Right cardiac atrium (tissue), 5 donors: Measurements from ENCODE around the gene DNASE1. TPM values are rescaled to one million over a fixed set of nuclear protein-coding genes. Genes with fewer than 3 reads are reported as not detected.

Source experiments
- ATAC-seq, 2 donors: fragments of 200-7000 bp; cut with Tn5 transposase; one replicate each; pipeline versions ENCODE4 v1.8.0 to v1.9.1; 2020; ENCODE audit warnings: moderate library complexity in 2 of 2, mild to moderate bottlenecking in 1 of 2
- DNase-seq, 3 donors: peaks; one replicate each; pipeline ENCODE4 v3.0.0-alpha.2; 2020
- H3K27ac ChIP-seq: one replicate; pipeline ENCODE4 v1.5.1; 2013; ENCODE audit warnings: mild to moderate bottlenecking, low read length, control low read depth, moderate library complexity
- H3K27me3 ChIP-seq: one replicate; pipeline ENCODE4 v1.6.1; 2013; ENCODE audit not compliant: control insufficient read depth, insufficient read depth
- H3K4me1 ChIP-seq: one replicate; pipeline ENCODE4 v1.6.1; 2013; ENCODE audit warnings: low read length; ENCODE audit not compliant: control insufficient read depth, insufficient read depth
- H3K4me3 ChIP-seq: one replicate; pipeline ENCODE4 v1.5.1; 2013; ENCODE audit warnings: low read length, control low read depth
- H3K9me3 ChIP-seq: one replicate; pipeline ENCODE4 v1.6.1; 2013; ENCODE audit warnings: low read length; ENCODE audit not compliant: control insufficient read depth
- WGBS: extraction: QIAGEN DNeasy Blood & Tissue Kit; methylation state at CpG from one replicate; pipeline ENCODE4 v1.1.7; 2013; 5-methylcytosine and 5-hydroxymethylcytosine counted together
- intact Hi-C, 4 donors: fragments of 100-400 bp; cut with DNase I; formaldehyde crosslinking; loops; one replicate each; pipeline versions ENCODE4 v1.11.0 to v1.14.0; 2022 to 2023
- polyA plus RNA-seq: library from polyadenylated mRNA; stranded (reverse); fragments of 200-250 nt; gene quantifications from one replicate; pipeline ENCODE4 v1.2.3, GENCODE V29; 2013
- total RNA-seq, 4 donors: library from RNA; stranded (reverse); fragmentation: NEBNext Ultra II Directional; extraction: Animal tissue kit (Norgen Biotek cat#: 25700); gene quantifications; one replicate each; pipeline ENCODE4 v1.2.1, GENCODE V29; 2021
- donor health status: healthy with polysubstance abuse.
- donor health status: DM: no; HTN: yes; CAD: no.
- donor health status: DM: no; HTN: no; CAD: no.
- donor health status: DM: no; HTN: yes; CAD: no; lungs with severe emphysema.
- donor health status: DM: yes; HTN: yes; CAD: no.

DNASE1 gene
- total and polyA plus RNA-seq, 5 donors, result 3.4 to 10.7 (median 7.2) TPM

DNA sequence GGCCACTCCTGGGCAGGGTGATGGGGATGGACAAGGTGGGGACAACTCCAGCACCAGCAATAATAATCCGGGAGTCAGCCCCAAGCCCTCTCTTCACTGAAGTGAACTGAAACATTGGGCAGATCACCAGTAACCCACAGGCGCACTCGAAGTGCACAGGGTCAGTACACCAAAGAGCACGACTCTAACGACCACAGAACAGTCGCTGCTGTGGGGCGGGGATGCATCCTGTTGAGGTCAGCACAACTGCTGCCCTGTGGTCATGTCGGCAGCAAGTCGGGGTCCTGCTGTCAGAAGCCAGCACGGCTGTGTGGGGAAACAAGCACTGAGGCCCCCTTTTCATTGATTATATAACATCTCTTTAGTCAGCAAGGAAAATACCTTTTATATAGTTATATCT, 14.6 kb downstream of the DNASE1 start:
- intact Hi-C loops, result no loop called here
- Histone ChIP-seq H3K9me3 (no peaks in the 10 kb centered on the region), H3K27ac (no peak overlapping the region), H3K4me1 (no peaks in the 10 kb centered on the region), H3K4me3 (no peak overlapping the region), H3K27me3 (no peaks in the 10 kb centered on the region)
- DNase-seq, result peak in 1 of 3 donors; percentile 11
- ATAC-seq, result no peak
- WGBS, result 85% methylated on average over 10 of the region's 10 CpGs

DNA sequence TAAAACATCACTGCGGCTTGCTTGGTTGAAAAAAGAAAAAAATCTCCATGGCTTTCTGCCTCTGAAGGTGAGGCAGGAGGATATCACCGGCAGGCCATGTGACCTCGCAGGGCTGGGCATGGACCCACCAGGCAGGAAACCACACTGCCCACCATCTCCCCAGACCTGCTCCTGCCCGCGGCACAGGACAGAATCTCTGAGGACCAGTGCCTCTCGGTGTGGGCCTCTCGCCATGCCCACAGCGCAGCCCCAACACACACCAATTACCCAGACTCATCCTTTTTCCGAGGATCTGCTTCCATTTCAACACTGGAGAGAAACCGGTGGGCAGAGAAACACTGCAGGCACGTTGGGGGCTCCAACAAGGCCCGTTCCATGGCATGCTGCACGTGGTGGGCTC, 16.2 kb downstream of the DNASE1 start:
- H3K27me3 ChIP-seq, result no peaks in the 10 kb centered on the region
- no peak overlapping the region for H3K4me3 ChIP-seq
- no peak for ATAC-seq
- H3K4me1 ChIP-seq, result no peaks in the 10 kb centered on the region
- intact Hi-C loops, result no loop called here
- DNase-seq, result peak in 1 of 3 donors; percentile 23
- no peaks in the 10 kb centered on the region for H3K9me3 ChIP-seq
- WGBS, result 92% methylated on average over 13 of the region's 13 CpGs
- no peak overlapping the region for H3K27ac ChIP-seq

GRCh38 chr16:3671424-3671823, 16.9 kb downstream of the DNASE1 start:
- peak in 1 of 3 donors; percentile 28 for DNase-seq
- Histone ChIP-seq H3K4me1 (no peaks in the 10 kb centered on the region), H3K4me3 (no peak overlapping the region), H3K9me3 (no peaks in the 10 kb centered on the region), H3K27me3 (no peaks in the 10 kb centered on the region), H3K27ac (no peak overlapping the region)
- WGBS, result 92% methylated on average over 11 of the region's 11 CpGs
- intact Hi-C loops, result no loop called here
- peak in 1 of 2 donors; percentile 8 for ATAC-seq

DNA sequence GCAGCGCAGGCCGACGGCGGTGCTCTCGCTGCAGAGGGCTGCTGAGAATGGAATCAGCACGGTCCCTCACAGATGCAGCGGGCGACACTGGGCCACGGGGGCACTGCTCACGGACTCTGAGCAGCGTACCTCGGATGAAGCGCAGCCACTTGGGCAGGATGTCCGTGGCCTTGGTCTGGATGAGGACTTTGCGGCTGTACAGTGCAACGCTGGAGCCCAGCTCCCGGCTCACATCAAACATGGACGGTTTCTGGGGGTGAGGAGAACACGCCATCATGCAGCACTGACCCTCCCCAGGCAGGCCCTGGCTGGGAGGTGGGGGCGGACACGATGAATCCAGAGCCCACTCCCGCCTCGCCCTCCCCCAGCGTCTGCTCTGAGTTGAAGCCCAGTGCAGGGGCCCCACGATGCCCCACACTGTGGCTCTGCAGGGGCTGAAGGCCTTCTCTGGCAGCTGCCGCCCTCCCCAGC, 18.1 kb downstream of the DNASE1 start:
- no peaks in the 10 kb centered on the region for H3K4me1 ChIP-seq
- ATAC-seq, result no peak
- H3K27me3 ChIP-seq, result no peaks in the 10 kb centered on the region
- intact Hi-C loops, result no loop called here
- H3K4me3 ChIP-seq, result no peak overlapping the region
- no peaks in the 10 kb centered on the region for H3K9me3 ChIP-seq
- peak in 1 of 3 donors; percentile 17 for DNase-seq
- WGBS, result 95% methylated on average over 26 of the region's 26 CpGs
- H3K27ac ChIP-seq, result no peak overlapping the region

DNA sequence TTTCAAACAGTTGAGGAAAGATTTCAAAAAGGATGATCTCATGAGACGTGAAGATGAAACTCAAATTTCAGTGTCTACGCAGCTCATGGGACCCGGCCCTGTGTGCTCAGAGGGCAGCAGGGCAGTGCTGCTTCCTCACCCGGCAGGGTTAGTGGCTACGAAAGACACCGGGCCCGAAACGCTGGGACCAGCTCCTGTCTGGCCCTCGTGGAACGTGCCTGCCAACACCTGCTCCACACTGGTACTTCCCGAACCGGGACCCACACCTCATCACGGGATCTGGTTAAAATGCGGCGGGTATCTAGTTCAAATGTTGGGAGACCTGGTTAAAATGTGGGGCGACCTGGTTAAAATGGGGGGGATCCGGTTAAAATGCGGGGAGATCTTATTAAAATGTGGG, 18.7 kb downstream of the DNASE1 start:
- Histone ChIP-seq H3K9me3 (no peaks in the 10 kb centered on the region), H3K27me3 (no peaks in the 10 kb centered on the region), H3K4me1 (no peaks in the 10 kb centered on the region), H3K27ac (no peak overlapping the region), H3K4me3 (no peak overlapping the region)
- intact Hi-C loops, result no loop called here
- DNase-seq, result peak in 1 of 3 donors; percentile 4
- ATAC-seq, result no peak
- WGBS, result 94% methylated on average over 18 of the region's 18 CpGs

- no peaks in the 10 kb centered on the region for H3K4me1 ChIP-seq
- no peak overlapping the region for H3K4me3 ChIP-seq
- no peaks in the 10 kb centered on the region for H3K9me3 ChIP-seq
- ATAC-seq (no peak), DNase-seq (peak in 1 of 3 donors; percentile 18)
- no peak overlapping the region for H3K27ac ChIP-seq
- intact Hi-C loops, result no loop called here
- WGBS, result 94% methylated on average over 13 of the region's 13 CpGs
- no peaks in the 10 kb centered on the region for H3K27me3 ChIP-seq
These were observed 19.3 kb downstream of the DNASE1 start for GRCh38 chr16:3673676-3674377.

DNA sequence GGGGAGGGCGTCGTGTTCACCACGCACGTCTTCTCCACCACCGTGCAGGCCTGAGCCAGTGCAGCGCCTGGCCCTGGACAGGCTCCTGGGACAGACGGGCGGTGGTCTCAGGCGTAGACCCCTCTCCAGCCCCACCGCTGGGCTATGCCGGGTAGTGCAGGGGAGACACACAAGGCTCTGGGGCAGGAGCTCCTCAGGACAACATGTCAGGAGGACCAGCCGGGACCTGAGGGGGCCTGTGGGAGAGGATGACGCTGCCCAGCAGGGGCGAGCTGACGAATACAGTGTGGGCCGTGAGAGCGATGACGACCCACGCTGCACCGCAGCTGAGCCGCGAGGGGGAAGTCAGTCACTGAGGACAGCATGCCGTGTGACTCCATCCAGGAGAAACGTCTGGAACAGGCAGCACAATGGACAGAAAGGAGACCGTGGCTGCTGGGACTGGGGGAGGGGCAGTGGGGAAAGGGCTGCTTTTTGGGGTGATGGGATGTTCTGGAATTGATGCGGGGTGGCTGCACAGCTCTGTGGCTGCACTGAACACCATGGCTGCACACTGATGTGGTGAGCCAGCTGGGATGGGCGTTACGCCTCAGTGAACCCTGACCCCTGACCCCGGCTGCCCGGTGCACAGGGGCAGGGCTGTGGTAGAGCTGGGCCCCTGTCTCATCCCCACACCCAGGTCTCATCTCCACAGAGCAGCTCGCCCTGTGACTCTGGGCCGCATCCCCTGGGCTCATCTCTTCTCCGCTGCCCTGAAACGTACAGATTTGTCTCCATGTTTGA, 20.2 kb downstream of the DNASE1 start:
- no peak overlapping the region for H3K27ac ChIP-seq
- H3K9me3 ChIP-seq, result no peaks in the 10 kb centered on the region
- no peaks in the 10 kb centered on the region for H3K4me1 ChIP-seq
- ATAC-seq, result no peak
- 92% methylated on average over 34 of the region's 34 CpGs for WGBS
- no peak overlapping the region for H3K4me3 ChIP-seq
- H3K27me3 ChIP-seq, result no peaks in the 10 kb centered on the region
- intact Hi-C loops, result no loop called here
- peak in 1 of 3 donors; percentile 42 for DNase-seq

- Histone ChIP-seq H3K27ac (no peak overlapping the region), H3K4me3 (no peak overlapping the region), H3K27me3 (no peaks in the 10 kb centered on the region), H3K4me1 (no peaks in the 10 kb centered on the region), H3K9me3 (no peaks in the 10 kb centered on the region)
- DNase-seq (peak in 1 of 3 donors; percentile 52), ATAC-seq (peak in 1 of 2 donors; percentile 20)
- 81% methylated on average over 24 of the region's 24 CpGs for WGBS
- intact Hi-C loops, result no loop called here
These were observed 21.2 kb downstream of the DNASE1 start for GRCh38 chr16:3675601-3676130.

- intact Hi-C loops, result no loop called here
- ATAC-seq, result no peak
- Histone ChIP-seq H3K27me3 (no peaks in the 10 kb centered on the region), H3K4me1 (no peaks in the 10 kb centered on the region), H3K4me3 (no peak overlapping the region), H3K27ac (no peak overlapping the region), H3K9me3 (no peaks in the 10 kb centered on the region)
- DNase-seq, result no peak
- 95% methylated on average over 11 of the region's 11 CpGs for WGBS
These were observed 23.5 kb downstream of the DNASE1 start for GRCh38 chr16:3677994-3678393.

- H3K4me3 ChIP-seq, result no peak overlapping the region
- intact Hi-C loops, result loop anchor here in 1 of 4 donors (10.0 kb wide), 1 partner anchor 74 kb away; no protein-coding TSS in a partner anchor
- DNase-seq (peak in 1 of 3 donors; percentile 64), ATAC-seq (peak; percentile 52 to 67)
- 62% methylated on average over 3 of the region's 3 CpGs for WGBS
- H3K27me3 ChIP-seq, result no peaks in the 10 kb centered on the region
- no peak overlapping the region for H3K27ac ChIP-seq
- H3K9me3 ChIP-seq, result no peaks in the 10 kb centered on the region
- H3K4me1 ChIP-seq, result no peaks in the 10 kb centered on the region
These were observed 26.7 kb downstream of the DNASE1 start for GRCh38 chr16:3681206-3681605.

- no peak for ATAC-seq
- 86% methylated on average over 7 of the region's 7 CpGs for WGBS
- intact Hi-C loops, result loop anchor here in 1 of 4 donors (10.0 kb wide), 1 partner anchor 68 kb away; no protein-coding TSS in a partner anchor
These were observed 32.5 kb downstream of the DNASE1 start for GRCh38 chr16:3687021-3687420.

More at GRCh38 chr16:3687021-3687420, 32.5 kb downstream of the DNASE1 start:
- DNase-seq, result no peak
- H3K27ac ChIP-seq, result no peak overlapping the region
- H3K27me3 ChIP-seq, result no peaks in the 10 kb centered on the region
- H3K4me1 ChIP-seq, result peaks cover 2% of the 10 kb centered on the region
- H3K9me3 ChIP-seq, result no peaks in the 10 kb centered on the region
- no peak overlapping the region for H3K4me3 ChIP-seq
